ENCODE measurements around the gene KRT5.

Gene KRT5

GRCh38 chr12:52519826-52520662, at the start of gene KRT5:
KRT5 (minus strand) TSS chr12:52520394; CDS start chr12:52520296, 98 bp downstream.
- DNase-seq (ENCODE audit: extremely low read depth, low read depth), result no peak
- no peak for TF ChIP-seq CTCF (IDR thresholded peaks at IDR 0.05; ENCODE audit: low read depth, low read length, missing control alignments)
- H3K4me3 ChIP-seq (replicated peaks; ENCODE audit: low read depth, low read length), result no peak within 1 kb of the TSS

- no peak for TF ChIP-seq CTCF (IDR thresholded peaks at IDR 0.05; ENCODE audit: low read depth, low read length, missing control alignments)
- DNase-seq (ENCODE audit: extremely low read depth, low read depth), result no peak
- no peak overlapping the region for H3K4me3 ChIP-seq (replicated peaks; ENCODE audit: low read depth, low read length)
These were observed 47.9 kb upstream of the KRT5 start for GRCh38 chr12:52568111-52568510.

- no peak for DNase-seq (ENCODE audit: extremely low read depth, low read depth)
- no peak for TF ChIP-seq CTCF (IDR thresholded peaks at IDR 0.05; ENCODE audit: low read depth, low read length, missing control alignments)
- no peak overlapping the region for H3K4me3 ChIP-seq (replicated peaks; ENCODE audit: low read depth, low read length)
These were observed 46.7 kb upstream of the KRT5 start for GRCh38 chr12:52566847-52567291.

- H3K4me3 ChIP-seq (replicated peaks; ENCODE audit: low read depth, low read length), result no peak overlapping the region
- no peak for DNase-seq (ENCODE audit: extremely low read depth, low read depth)
- TF ChIP-seq CTCF (IDR thresholded peaks at IDR 0.05; ENCODE audit: low read depth, low read length, missing control alignments), result no peak
These were observed 44.4 kb upstream of the KRT5 start for GRCh38 chr12:52564582-52564981.

- no peak overlapping the region for H3K4me3 ChIP-seq (replicated peaks; ENCODE audit: low read depth, low read length)
- TF ChIP-seq CTCF (IDR thresholded peaks at IDR 0.05; ENCODE audit: low read depth, low read length, missing control alignments), result peak; percentile 39
- DNase-seq (ENCODE audit: extremely low read depth, low read depth), result no peak
These were observed 41.8 kb upstream of the KRT5 start for GRCh38 chr12:52561880-52562449.

GRCh38 chr12:52559979-52560378, 39.8 kb upstream of the KRT5 start:
- TF ChIP-seq CTCF (IDR thresholded peaks at IDR 0.05; ENCODE audit: low read depth, low read length, missing control alignments), result no peak
- no peak overlapping the region for H3K4me3 ChIP-seq (replicated peaks; ENCODE audit: low read depth, low read length)
- DNase-seq (ENCODE audit: extremely low read depth, low read depth), result no peak
